Endodermal cell (in vitro differentiated cells): ENCODE measurements around the gene LHCGR. TPM values are rescaled to one million over a fixed set of nuclear protein-coding genes. Genes with fewer than 3 reads are reported as not detected.

ENCODE experiments used
- DNase-seq: peaks from one replicate; pipeline ENCODE4 v3.0.0-alpha.2; 2017
- H3K27ac ChIP-seq: 2 replicates; pipeline ENCODE4 v1.5.1; 2013; ENCODE audit warnings: mild to moderate bottlenecking, low read depth, low read length, moderate library complexity
- H3K27me3 ChIP-seq: 2 replicates; pipeline ENCODE4 v1.6.1; 2013; ENCODE audit warnings: mild to moderate bottlenecking, low read length, moderate library complexity; ENCODE audit not compliant: insufficient read depth, control insufficient read depth, poor library complexity, severe bottlenecking
- H3K36me3 ChIP-seq: 2 replicates; pipeline ENCODE4 v1.7.0; 2013; ENCODE audit warnings: mild to moderate bottlenecking, low read length, moderate library complexity; ENCODE audit not compliant: control insufficient read depth, insufficient read depth
- H3K4me1 ChIP-seq: one replicate; pipeline ENCODE4 v1.7.0; 2013; ENCODE audit warnings: low read length; ENCODE audit not compliant: control insufficient read depth, insufficient read depth
- H3K4me3 ChIP-seq: 2 replicates; pipeline ENCODE4 v1.5.1; 2013; ENCODE audit warnings: mild to moderate bottlenecking, low read length, moderate library complexity
- H3K9ac ChIP-seq: 2 replicates; pipeline ENCODE4 v1.6.1; 2013; ENCODE audit warnings: mild to moderate bottlenecking, low read length, moderate library complexity; ENCODE audit not compliant: poor library complexity, severe bottlenecking; ENCODE audit errors: extremely low read depth
- H3K9me3 ChIP-seq: 2 replicates; pipeline ENCODE4 v1.6.1; 2013; ENCODE audit warnings: mild to moderate bottlenecking, low read length, moderate library complexity; ENCODE audit not compliant: control insufficient read depth
- H3K27ac Mint-ChIP-seq: 2 replicates; pipeline ENCODE4 v1.8.0; 2020; ENCODE audit warnings: mixed read lengths
- H3K27me3 Mint-ChIP-seq: 2 replicates; pipeline ENCODE4 v1.8.0; 2021; ENCODE audit warnings: mild to moderate bottlenecking, mixed read lengths; ENCODE audit not compliant: insufficient read depth
- H3K36me3 Mint-ChIP-seq: 2 replicates; pipeline ENCODE4 v1.8.0; 2020; ENCODE audit warnings: low read depth, mixed read lengths
- H3K4me1 Mint-ChIP-seq: 2 replicates; pipeline ENCODE4 v1.8.0; 2020; ENCODE audit warnings: mixed read lengths
- H3K4me3 Mint-ChIP-seq: 2 replicates; pipeline ENCODE4 v1.8.0; 2020; ENCODE audit warnings: mild to moderate bottlenecking, moderate library complexity, mixed read lengths
- H3K9me3 Mint-ChIP-seq: 2 replicates; pipeline ENCODE4 v1.8.0; 2020; ENCODE audit warnings: mild to moderate bottlenecking, mixed read lengths
- CTCF ChIP-seq: fragments of 200-600 bp; sonication (generic); conservative IDR thresholded peaks from 2 replicates; pipeline ENCODE4 v1.5.0; 2021; ENCODE audit warnings: antibody characterized with exemption, mild to moderate bottlenecking
- WGBS, 2 experiments: methylation state at CpG; one replicate each; pipeline versions ENCODE4 v1.1.5 to v1.1.7; 2013; ENCODE audit warnings: missing lambda C conversion rate in 2 of 2, mixed read lengths in 1 of 2; ENCODE audit not compliant: insufficient coverage in 1 of 2, insufficient read length in 1 of 2; 5-methylcytosine and 5-hydroxymethylcytosine counted together
- total RNA-seq, 2 donors: library from RNA; stranded (reverse); fragmentation: NEBNext Ultra II Directional in 1 of 2; extraction: Animal tissue kit (Norgen Biotek cat#: 25700) in 1 of 2; gene quantifications; 2 replicates in 1 of 2; 3 replicates in 1 of 2; pipeline ENCODE4 v1.2.1, GENCODE V29; 2021

Gene LHCGR
- total RNA-seq, 2 donors from 2014 or later = not detected

- no peak overlapping the region for H3K9ac ChIP-seq
- Mint-ChIP-seq H3K4me3 (no peak overlapping the region), H3K27ac (no peak overlapping the region), H3K27me3 (no peaks in the 10 kb centered on the region), H3K36me3 (no peaks in the 10 kb centered on the region), H3K9me3 (no peaks in the 10 kb centered on the region), H3K4me1 (no peaks in the 10 kb centered on the region)
- no peak overlapping the region for H3K27ac ChIP-seq
- TF ChIP-seq CTCF = no peak
- no peaks in the 10 kb centered on the region for H3K9me3 ChIP-seq
- H3K4me3 ChIP-seq = no peak overlapping the region
- no peaks in the 10 kb centered on the region for H3K27me3 ChIP-seq
- H3K4me1 ChIP-seq = no peaks in the 10 kb centered on the region
- DNase-seq = no peak
- WGBS, 2 experiments = 93 to 94% methylated on average over 2 of the region's 2 CpGs
- no peaks in the 10 kb centered on the region for H3K36me3 ChIP-seq
These were observed 80.6 kb downstream of the LHCGR start for GRCh38 chr2:48674933-48675332.

GRCh38 chr2:48673581-48673980 is 81.9 kb downstream of the LHCGR start:
- TF ChIP-seq CTCF = no peak
- H3K4me1 Mint-ChIP-seq = no peaks in the 10 kb centered on the region
- no peaks in the 10 kb centered on the region for H3K27me3 Mint-ChIP-seq
- no peaks in the 10 kb centered on the region for H3K4me1 ChIP-seq
- H3K36me3 ChIP-seq = no peaks in the 10 kb centered on the region
- no peak overlapping the region for H3K9ac ChIP-seq
- H3K27ac ChIP-seq = no peak overlapping the region
- H3K4me3 ChIP-seq = no peak overlapping the region
- no peaks in the 10 kb centered on the region for H3K9me3 Mint-ChIP-seq
- no peak overlapping the region for H3K27ac Mint-ChIP-seq
- 93 to 95% methylated on average over 4 of the region's 4 CpGs for WGBS, 2 experiments
- no peaks in the 10 kb centered on the region for H3K27me3 ChIP-seq
- no peaks in the 10 kb centered on the region for H3K9me3 ChIP-seq
- DNase-seq = no peak
- no peak overlapping the region for H3K4me3 Mint-ChIP-seq
- H3K36me3 Mint-ChIP-seq = no peaks in the 10 kb centered on the region

- no peak overlapping the region for H3K27ac ChIP-seq
- H3K27ac Mint-ChIP-seq = no peak overlapping the region
- H3K9ac ChIP-seq = no peak overlapping the region
- H3K36me3 Mint-ChIP-seq = no peaks in the 10 kb centered on the region
- H3K9me3 ChIP-seq = no peaks in the 10 kb centered on the region
- no peaks in the 10 kb centered on the region for H3K4me1 Mint-ChIP-seq
- no peak overlapping the region for H3K4me3 Mint-ChIP-seq
- no peak for DNase-seq
- H3K9me3 Mint-ChIP-seq = no peaks in the 10 kb centered on the region
- WGBS, 2 experiments = 83% methylated on average over 1 of the region's 1 CpG; no CpG with 5 or more reads in 1 of the 2 experiments
- TF ChIP-seq CTCF = no peak
- no peaks in the 10 kb centered on the region for H3K36me3 ChIP-seq
- no peak overlapping the region for H3K4me3 ChIP-seq
- H3K4me1 ChIP-seq = no peaks in the 10 kb centered on the region
- no peaks in the 10 kb centered on the region for H3K27me3 ChIP-seq
- no peaks in the 10 kb centered on the region for H3K27me3 Mint-ChIP-seq
These were observed 86.5 kb downstream of the LHCGR start for GRCh38 chr2:48668992-48669391.
